Ishikawa (cell line): ENCODE results near the gene SLC38A10.

Source experiments
- CEBPB ChIP-seq: IDR thresholded peaks from 2 replicates; pipeline ENCODE4 v1.6.1; 2012
- CREB1 ChIP-seq: IDR thresholded peaks from 2 replicates; pipeline ENCODE4 v1.6.1; 2012; ENCODE audit warnings: low read depth
- EGR1 ChIP-seq: IDR thresholded peaks from 2 replicates; pipeline ENCODE4 v1.6.1; 2012
- EP300 ChIP-seq: IDR thresholded peaks from 2 replicates; pipeline ENCODE4 v1.6.1; 2012; ENCODE audit warnings: borderline replicate concordance
- FOXM1 ChIP-seq: IDR thresholded peaks from 2 replicates; pipeline ENCODE4 v1.6.1; 2012; ENCODE audit warnings: low read depth, borderline replicate concordance
- MAX ChIP-seq: IDR thresholded peaks from 2 replicates; pipeline ENCODE4 v1.6.1; 2012
- NFIC ChIP-seq: IDR thresholded peaks from 2 replicates; pipeline ENCODE4 v1.6.1; 2012
- RAD21 ChIP-seq: IDR thresholded peaks from 2 replicates; pipeline ENCODE4 v1.6.1; 2012; ENCODE audit warnings: low read depth
- REST ChIP-seq: IDR thresholded peaks from 2 replicates; pipeline ENCODE4 v1.6.1; 2012; ENCODE audit warnings: low read depth, mild to moderate bottlenecking
- TAF1 ChIP-seq: IDR thresholded peaks from 2 replicates; pipeline ENCODE4 v1.6.1; 2012; ENCODE audit warnings: low read depth, mild to moderate bottlenecking
- TCF12 ChIP-seq: IDR thresholded peaks from 2 replicates; pipeline ENCODE4 v1.6.1; 2012; ENCODE audit warnings: low read depth
- TEAD4 ChIP-seq: IDR thresholded peaks from 2 replicates; pipeline ENCODE4 v1.6.1; 2012
- USF1 ChIP-seq: IDR thresholded peaks from 2 replicates; pipeline ENCODE4 v1.6.1; 2012
- YY1 ChIP-seq: IDR thresholded peaks from 2 replicates; pipeline ENCODE4 v1.6.1; 2012; ENCODE audit warnings: low read depth
- ZBTB7A ChIP-seq: IDR thresholded peaks from 2 replicates; pipeline ENCODE4 v1.6.1; 2012; ENCODE audit warnings: low read depth

Gene SLC38A10

GRCh38 chr17:81282876-81283275, 12.2 kb downstream of the SLC38A10 start:
- TF ChIP-seq YY1 (no peak), CEBPB (no peak), NFIC (no peak), ZBTB7A (no peak), EGR1 (no peak), REST (no peak), RAD21 (no peak), TAF1 (no peak), TEAD4 (no peak), USF1 (no peak), TCF12 (no peak), FOXM1 (no peak)

GRCh38 chr17:81282141-81282540, 13.0 kb downstream of the SLC38A10 start:
- TF ChIP-seq USF1 (no peak), EP300 (no peak), ZBTB7A (no peak), CEBPB (no peak), EGR1 (no peak), YY1 (no peak), FOXM1 (no peak), NFIC (no peak), TEAD4 (no peak), MAX (no peak), TAF1 (no peak), REST (no peak), CREB1 (no peak), RAD21 (no peak), TCF12 (no peak)

- TF ChIP-seq YY1 (no peak), CREB1 (no peak), FOXM1 (no peak), RAD21 (no peak), USF1 (no peak), MAX (no peak), ZBTB7A (no peak), REST (no peak), EP300 (no peak), TCF12 (no peak), NFIC (no peak), CEBPB (no peak), TAF1 (no peak), TEAD4 (no peak), EGR1 (no peak)
Observed at GRCh38 chr17:81280571-81280970, 14.5 kb downstream of the SLC38A10 start.
